MM.1S (cell line): ENCODE data around the gene IDH3A.

Experiments used
- CTCF ChIP-seq: fragments of 300-600 bp; sonication (generic); IDR thresholded peaks from 2 replicates; pipeline ENCODE4 v1.5.1; 2016; ENCODE audit warnings: antibody characterized with exemption, low read length, mixed read lengths
- EZH2 ChIP-seq: fragments of 300-600 bp; sonication (generic); optimal IDR thresholded peaks from 2 replicates; pipeline ENCODE3; 2017; ENCODE audit warnings: low read depth, mild to moderate bottlenecking, antibody characterized with exemption, low read length, mixed read lengths

- TF ChIP-seq CTCF, result no peak
- no peak for TF ChIP-seq EZH2
These were observed 62.8 kb downstream of the IDH3A start for GRCh38 chr15:78212008-78212407.
